Omental fat pad (tissue), 4 donors: ENCODE measurements around the gene CDKN1A. TPM values are rescaled to one million over a fixed set of nuclear protein-coding genes. Genes with fewer than 3 reads are reported as not detected.
A peak's percentile ranks its signal among the peaks of the same experiment; 100 is the strongest.
"Not testable (repeated sequence)": the region's sequence is repeated elsewhere in the genome, so short reads cannot be mapped to it uniquely, and the experiment has no call there.

ENCODE experiments used
- ATAC-seq: fragments of 150-250 bp; one replicate; pipeline ENCODE4 v1.9.1; 2016; ENCODE audit warnings: mild to moderate bottlenecking, moderate library complexity; ENCODE audit not compliant: low FRiP score
- DNase-seq: peaks from one replicate; pipeline ENCODE4 v3.0.0-alpha.2; 2019; ENCODE audit warnings: low spot score
- CTCF ChIP-seq, 3 donors: fragments of 450-650 bp; IDR thresholded peaks; one replicate each; pipeline ENCODE4 v1.5.1; 2016 to 2017; ENCODE audit warnings: antibody characterized with exemption in 3 of 3, mild to moderate bottlenecking in 3 of 3, moderate library complexity in 2 of 3
- total RNA-seq, 4 donors: library from RNA; depleted of rRNA; stranded (reverse); fragments of >200 nt; gene quantifications; one replicate each; pipeline ENCODE4 v1.1.0, GENCODE V29; 2016

Gene CDKN1A
- total RNA-seq, 4 donors from 2014 or later: 126 to 611 (median 261) TPM

GRCh38 chr6:36703081-36703606 is 24.6 kb downstream of the CDKN1A start:
- no peak for ATAC-seq

DNA sequence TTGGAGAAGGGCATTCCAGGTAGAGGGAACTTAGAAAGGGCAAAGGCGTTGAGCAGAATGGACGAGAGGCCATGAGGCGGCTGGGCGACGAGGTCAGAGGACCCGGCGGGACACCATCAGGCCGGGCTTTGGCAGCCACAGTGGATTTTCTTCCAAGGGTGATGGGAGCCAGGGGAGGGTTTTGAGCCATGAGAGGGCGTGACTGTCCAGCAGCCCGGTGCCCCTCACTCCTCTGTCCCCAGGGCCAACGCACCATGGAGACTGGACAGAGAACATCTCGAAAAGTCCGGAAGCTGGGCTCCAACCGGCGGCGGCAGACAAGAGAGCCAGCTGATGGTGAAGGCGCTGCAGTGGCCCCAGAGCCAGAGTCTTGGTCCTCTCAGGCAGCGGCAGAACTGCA is 25.5 kb downstream of the CDKN1A start:
- no peak for ATAC-seq
- no peak for DNase-seq

More at GRCh38 chr6:36703081-36703606, 24.6 kb downstream of the CDKN1A start:
- TF ChIP-seq CTCF (IDR thresholded peaks at IDR 0.05): no peak
- peak; percentile 1 for DNase-seq

DNA sequence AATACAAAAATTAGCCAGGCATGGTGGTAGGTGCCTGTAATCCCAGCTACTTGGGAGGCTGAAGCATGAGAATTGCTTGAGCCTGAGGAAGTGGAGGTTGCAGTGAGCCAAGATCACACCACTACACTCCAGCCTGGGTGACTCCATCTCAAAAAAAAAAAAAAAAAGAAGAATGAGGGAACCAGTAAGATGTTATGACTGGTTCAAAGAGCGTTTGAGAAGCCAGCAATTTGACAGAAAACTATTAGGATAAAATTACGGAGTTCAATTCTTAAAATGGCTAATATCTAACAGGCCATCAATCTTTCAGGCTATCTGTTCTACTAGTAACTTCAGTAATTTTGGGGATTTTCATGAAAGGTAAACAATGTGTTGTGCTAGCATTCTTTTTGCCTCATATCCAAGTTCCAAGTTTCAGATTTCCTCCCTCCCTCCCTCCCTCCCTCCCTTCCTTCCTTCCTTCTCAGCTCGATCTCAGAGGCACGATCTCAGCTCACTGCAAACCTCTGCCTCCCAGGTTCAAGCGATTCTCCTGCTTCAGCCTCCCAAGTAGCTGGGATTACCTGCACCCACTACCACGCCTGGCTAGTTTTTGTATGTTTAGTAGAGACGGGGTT is 26.6 kb downstream of the CDKN1A start:
- not testable (repeated sequence) for DNase-seq, ATAC-seq

More for the DNA sequence above, 25.5 kb downstream of the CDKN1A start:
- no peak for TF ChIP-seq CTCF (IDR thresholded peaks at IDR 0.05)

DNA sequence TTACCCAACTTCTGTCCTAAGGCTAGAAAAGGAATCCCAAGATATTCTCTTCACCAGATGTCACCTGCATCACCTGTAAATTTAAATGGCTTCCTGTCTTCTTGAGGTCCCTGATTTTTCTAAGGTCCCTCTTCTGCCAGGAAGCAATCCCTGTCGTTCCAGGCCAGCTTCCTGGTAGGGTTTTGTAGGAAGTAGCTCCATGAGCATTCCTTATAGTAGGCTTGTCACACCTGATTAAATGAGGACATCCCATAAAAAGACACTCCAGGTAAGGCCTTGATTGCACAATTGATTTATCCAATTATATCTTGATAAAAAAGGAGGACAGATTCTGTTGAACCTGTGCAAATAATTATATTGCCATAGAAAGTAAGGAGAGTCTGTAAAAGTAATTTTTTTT is 27.8 kb downstream of the CDKN1A start:
- DNase-seq (peak; percentile 6), ATAC-seq (no peak)
- no peak for TF ChIP-seq CTCF (IDR thresholded peaks at IDR 0.05)

DNA sequence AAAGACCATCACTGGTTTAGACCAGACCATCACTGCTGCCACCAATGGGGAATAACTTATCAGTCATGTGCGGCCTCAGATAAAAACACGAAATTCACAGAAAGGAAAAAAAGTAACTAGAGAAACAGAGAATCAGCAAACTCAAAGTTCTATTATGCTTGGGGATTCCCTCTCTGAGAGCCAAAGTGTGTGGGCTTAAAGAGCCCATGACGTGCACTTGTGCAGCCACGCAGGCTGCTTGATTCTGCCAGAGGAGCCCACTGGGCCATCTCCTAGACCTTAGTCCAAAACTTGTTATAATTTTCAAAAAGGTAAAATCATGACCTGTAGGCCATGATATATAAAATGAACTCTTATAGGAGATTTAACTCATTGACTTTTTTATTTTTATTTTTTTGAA is 34.3 kb downstream of the CDKN1A start:
- no peak for DNase-seq

DNA sequence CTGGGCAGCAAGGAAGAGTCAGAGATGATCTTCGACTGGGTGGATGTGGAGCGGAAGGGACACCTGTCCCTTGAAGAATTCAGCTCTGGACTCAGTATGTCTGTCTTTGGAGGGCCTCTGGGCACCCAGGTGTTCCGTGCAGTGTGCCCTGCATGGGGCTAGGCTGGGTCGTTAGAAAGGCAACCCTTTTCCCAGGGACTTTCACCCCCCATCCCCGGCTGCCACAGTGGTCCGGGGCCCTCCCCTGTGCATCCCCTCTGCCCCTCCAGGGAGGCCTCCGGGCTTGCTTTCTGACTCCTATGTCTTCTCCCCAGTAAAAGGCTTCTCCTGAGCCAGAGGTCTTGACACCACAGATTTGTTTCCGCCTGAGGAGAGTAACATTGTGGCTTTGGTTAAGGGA is 35.3 kb downstream of the CDKN1A start:
- ATAC-seq: no peak
- no peak for TF ChIP-seq CTCF (IDR thresholded peaks at IDR 0.05)
- DNase-seq: peak; percentile 14

More for the DNA sequence above, 34.3 kb downstream of the CDKN1A start:
- no peak for ATAC-seq
- TF ChIP-seq CTCF (IDR thresholded peaks at IDR 0.05): no peak

GRCh38 chr6:36714511-36714910 is 36.0 kb downstream of the CDKN1A start:
- no peak for TF ChIP-seq CTCF (IDR thresholded peaks at IDR 0.05)
- ATAC-seq (no peak), DNase-seq (peak; percentile 19)
